Osteoblast (primary cell): ENCODE data around the gene ZMIZ1. TPM values are rescaled to one million over a fixed set of nuclear protein-coding genes. Genes with fewer than 3 reads are reported as not detected.

Experiments
- DNase-seq: peaks from one replicate; pipeline ENCODE4 v3.0.0; 2011; ENCODE audit warnings: low spot score, mixed read lengths; ENCODE audit not compliant: insufficient read length; ENCODE audit errors: missing footprints
- H2AFZ ChIP-seq: 2 replicates; pipeline ENCODE4 v1.6.0; 2011; ENCODE audit warnings: mild to moderate bottlenecking, low read length
- H3K27ac ChIP-seq: 2 replicates; pipeline ENCODE4 v1.5.1; 2011; ENCODE audit warnings: mild to moderate bottlenecking, low read depth, low read length, moderate library complexity
- H3K27me3 ChIP-seq: 2 replicates; pipeline ENCODE4 v1.6.0; 2012; ENCODE audit warnings: mild to moderate bottlenecking, control low read depth, inconsistent platforms, low read length, moderate library complexity; ENCODE audit not compliant: insufficient read depth
- H3K36me3 ChIP-seq: 2 replicates; pipeline ENCODE4 v1.5.1; 2011; ENCODE audit warnings: mild to moderate bottlenecking, low read length, control low read depth, moderate library complexity; ENCODE audit not compliant: insufficient read depth
- H3K4me1 ChIP-seq: 2 replicates; pipeline ENCODE4 v1.5.1; 2011; ENCODE audit warnings: mild to moderate bottlenecking, low read length, control low read depth, moderate library complexity; ENCODE audit not compliant: insufficient read depth
- H3K4me2 ChIP-seq: 2 replicates; pipeline ENCODE4 v1.6.0; 2011; ENCODE audit warnings: mild to moderate bottlenecking, low read length; ENCODE audit not compliant: insufficient read depth
- H3K4me3 ChIP-seq: fragments of 200-600 bp; sonication (generic); 3 replicates; pipeline ENCODE4 v1.5.1; 2012; ENCODE audit warnings: mild to moderate bottlenecking, low read length, inconsistent platforms; ENCODE audit not compliant: insufficient read depth
- H3K79me2 ChIP-seq: 2 replicates; pipeline ENCODE4 v1.6.0; 2012; ENCODE audit warnings: mild to moderate bottlenecking, low read length, control low read depth, inconsistent platforms; ENCODE audit not compliant: insufficient read depth
- H3K9me3 ChIP-seq: 2 replicates; pipeline ENCODE4 v1.5.1; 2011; ENCODE audit warnings: low read depth, low read length, control low read depth
- H4K20me1 ChIP-seq: 2 replicates; pipeline ENCODE4 v1.6.0; 2012; ENCODE audit warnings: mild to moderate bottlenecking, low read length, control low read depth; ENCODE audit not compliant: insufficient read depth
- total RNA-seq: library from RNA; depleted of rRNA; stranded (reverse); fragments of >200 nt; gene quantifications from 2 replicates; pipeline ENCODE4 v1.2.3, GENCODE V29; 2012
- TF ChIP-seq, protein P1 (sequence below): IDR thresholded peaks from 2 replicates; pipeline ENCODE4 v1.5.1; 2011; ENCODE audit warnings: mild to moderate bottlenecking, low read depth, low read length, moderate library complexity; ENCODE audit errors: extremely low read depth

Gene ZMIZ1
- total RNA-seq, 1 donor = 40.9 TPM

DNA sequence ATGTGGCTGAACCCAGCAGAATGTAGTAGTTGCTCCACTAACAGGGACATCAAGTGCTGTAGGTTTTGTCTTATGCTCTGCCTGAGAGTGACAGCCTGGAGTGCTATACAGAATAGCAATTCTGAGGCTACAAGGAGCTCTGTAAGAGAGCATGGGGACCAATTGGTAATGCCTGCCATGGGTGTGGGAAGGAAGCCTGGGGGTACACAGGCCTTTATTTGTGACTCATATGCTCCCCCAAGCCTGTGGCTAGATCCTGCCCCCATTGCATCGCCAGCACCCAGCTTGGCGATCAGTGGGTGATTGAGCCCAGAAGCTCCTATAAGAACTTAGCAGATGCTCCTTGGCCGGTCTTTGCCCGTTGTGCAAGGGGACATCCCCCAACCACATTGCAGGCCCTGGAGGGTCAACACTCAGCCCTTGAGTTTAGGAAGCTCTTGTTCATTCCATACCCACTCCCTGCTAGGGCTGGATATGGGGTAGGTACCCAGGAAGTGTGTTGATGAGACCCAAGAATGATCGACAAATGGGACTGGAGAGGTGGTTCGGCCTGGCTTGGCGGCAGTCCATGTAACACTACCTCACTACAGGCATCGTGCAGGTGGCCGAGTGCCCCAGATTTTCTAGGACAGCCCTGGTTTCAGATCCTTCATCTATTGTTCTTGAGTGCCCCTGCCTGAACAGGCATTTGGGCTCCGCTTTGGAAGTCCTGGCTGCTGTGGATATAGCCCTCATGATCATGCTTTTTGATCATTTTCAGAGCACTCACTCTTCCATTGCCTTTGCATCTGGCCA is 37.7 kb downstream of the ZMIZ1 start:
- no peaks in the 10 kb centered on the region for H3K9me3 ChIP-seq
- H2AFZ ChIP-seq = no peak overlapping the region
- H3K4me2 ChIP-seq = no peak overlapping the region
- H3K4me1 ChIP-seq = peaks cover 46% of the 10 kb centered on the region
- peaks cover 94% of the 10 kb centered on the region for H4K20me1 ChIP-seq
- H3K4me3 ChIP-seq = no peak overlapping the region
- peaks cover 6% of the 10 kb centered on the region for H3K36me3 ChIP-seq
- no peak overlapping the region for H3K27ac ChIP-seq
- H3K27me3 ChIP-seq = no peaks in the 10 kb centered on the region
- TF ChIP-seq, protein P1, sequence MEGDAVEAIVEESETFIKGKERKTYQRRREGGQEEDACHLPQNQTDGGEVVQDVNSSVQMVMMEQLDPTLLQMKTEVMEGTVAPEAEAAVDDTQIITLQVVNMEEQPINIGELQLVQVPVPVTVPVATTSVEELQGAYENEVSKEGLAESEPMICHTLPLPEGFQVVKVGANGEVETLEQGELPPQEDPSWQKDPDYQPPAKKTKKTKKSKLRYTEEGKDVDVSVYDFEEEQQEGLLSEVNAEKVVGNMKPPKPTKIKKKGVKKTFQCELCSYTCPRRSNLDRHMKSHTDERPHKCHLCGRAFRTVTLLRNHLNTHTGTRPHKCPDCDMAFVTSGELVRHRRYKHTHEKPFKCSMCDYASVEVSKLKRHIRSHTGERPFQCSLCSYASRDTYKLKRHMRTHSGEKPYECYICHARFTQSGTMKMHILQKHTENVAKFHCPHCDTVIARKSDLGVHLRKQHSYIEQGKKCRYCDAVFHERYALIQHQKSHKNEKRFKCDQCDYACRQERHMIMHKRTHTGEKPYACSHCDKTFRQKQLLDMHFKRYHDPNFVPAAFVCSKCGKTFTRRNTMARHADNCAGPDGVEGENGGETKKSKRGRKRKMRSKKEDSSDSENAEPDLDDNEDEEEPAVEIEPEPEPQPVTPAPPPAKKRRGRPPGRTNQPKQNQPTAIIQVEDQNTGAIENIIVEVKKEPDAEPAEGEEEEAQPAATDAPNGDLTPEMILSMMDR = no peak
- DNase-seq = no peak
- H3K79me2 ChIP-seq = peaks cover 99% of the 10 kb centered on the region

DNA sequence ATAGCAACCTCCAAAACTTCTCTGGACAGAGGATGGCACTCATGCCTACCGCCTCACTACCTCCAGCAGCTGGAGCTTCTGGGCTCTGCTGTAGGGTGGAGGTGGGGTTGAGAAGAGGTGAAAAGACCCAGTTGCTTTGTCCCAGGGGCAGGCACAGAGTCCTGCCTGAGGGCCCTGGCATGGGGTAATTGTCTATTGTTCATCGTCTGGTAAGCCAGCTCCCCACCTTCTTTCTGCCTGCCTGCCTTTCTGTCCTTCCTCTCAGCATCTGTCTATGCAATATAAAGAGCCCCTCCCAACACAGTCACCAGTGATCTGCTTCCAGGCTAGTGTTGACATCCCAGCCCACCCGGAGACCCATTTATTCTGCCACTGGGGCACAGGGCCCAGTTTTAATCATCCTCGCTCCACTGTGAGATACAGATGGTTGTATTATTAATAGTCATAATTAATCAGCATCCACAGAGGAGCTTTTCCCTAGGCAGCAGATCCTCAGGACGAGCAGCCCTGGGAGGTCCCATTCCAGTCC is 39.0 kb downstream of the ZMIZ1 start:
- H3K36me3 ChIP-seq = peaks cover 6% of the 10 kb centered on the region
- H3K4me3 ChIP-seq = no peak overlapping the region
- H3K4me1 ChIP-seq = peaks cover 46% of the 10 kb centered on the region
- no peaks in the 10 kb centered on the region for H3K9me3 ChIP-seq
- no peak for DNase-seq
- H4K20me1 ChIP-seq = peaks cover 94% of the 10 kb centered on the region
- H3K27ac ChIP-seq = no peak overlapping the region
- peaks cover 99% of the 10 kb centered on the region for H3K79me2 ChIP-seq
- TF ChIP-seq, protein P1 = no peak
- H3K4me2 ChIP-seq = no peak overlapping the region
- H3K27me3 ChIP-seq = no peaks in the 10 kb centered on the region
- H2AFZ ChIP-seq = no peak overlapping the region

DNA sequence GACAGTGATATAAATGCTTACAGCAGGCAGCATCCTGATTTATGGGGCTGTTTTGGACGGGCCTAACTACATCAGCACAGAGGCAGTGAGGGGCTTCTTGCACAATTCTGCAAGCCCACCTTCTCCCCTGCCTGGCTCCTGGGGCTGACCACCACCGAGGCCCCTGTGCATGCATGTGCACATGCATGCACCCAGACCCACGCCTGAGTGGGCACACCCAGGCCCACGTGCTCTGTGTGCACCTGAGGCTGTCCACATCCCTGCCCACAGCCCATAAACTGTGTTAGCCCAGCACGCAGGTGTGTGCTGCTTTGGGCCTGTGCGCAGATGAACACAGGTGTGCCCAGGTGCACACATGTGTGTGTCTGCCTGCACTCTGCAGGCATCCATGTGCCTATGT is 40.0 kb downstream of the ZMIZ1 start:
- H3K27ac ChIP-seq = no peak overlapping the region
- no peak overlapping the region for H3K4me3 ChIP-seq
- TF ChIP-seq, protein P1 = no peak
- no peak overlapping the region for H2AFZ ChIP-seq
- no peaks in the 10 kb centered on the region for H3K9me3 ChIP-seq
- H4K20me1 ChIP-seq = peaks cover 97% of the 10 kb centered on the region
- peaks cover 98% of the 10 kb centered on the region for H3K79me2 ChIP-seq
- peaks cover 6% of the 10 kb centered on the region for H3K36me3 ChIP-seq
- no peak overlapping the region for H3K4me2 ChIP-seq
- no peaks in the 10 kb centered on the region for H3K27me3 ChIP-seq
- H3K4me1 ChIP-seq = peaks cover 46% of the 10 kb centered on the region
- no peak for DNase-seq

DNA sequence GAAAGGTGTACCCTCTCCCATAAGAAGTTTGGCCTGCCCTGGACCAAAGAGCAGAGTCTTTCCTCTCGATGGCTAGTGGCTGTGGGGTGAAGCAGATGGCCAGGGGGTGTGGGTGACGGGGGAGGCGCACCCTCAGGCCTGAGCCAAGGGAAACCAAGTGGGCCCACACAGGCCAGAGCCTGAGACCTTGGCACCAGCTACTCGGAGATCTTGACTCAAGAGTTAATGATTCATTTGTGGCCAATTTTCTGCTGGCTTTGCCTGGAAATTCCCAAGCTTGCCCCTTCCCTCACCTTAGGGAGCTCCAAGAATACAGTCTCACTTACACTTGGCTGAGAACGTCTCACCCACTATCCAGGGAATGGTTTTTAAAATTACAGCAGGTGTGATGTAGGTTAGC is 42.7 kb downstream of the ZMIZ1 start:
- H3K27ac ChIP-seq = peak overlapping the region; percentile 93

More for the DNA sequence above, 42.7 kb downstream of the ZMIZ1 start:
- H3K4me1 ChIP-seq = peaks cover 58% of the 10 kb centered on the region
- peaks cover 94% of the 10 kb centered on the region for H4K20me1 ChIP-seq
- peaks cover 14% of the 10 kb centered on the region for H3K36me3 ChIP-seq
- H2AFZ ChIP-seq = no peak overlapping the region
- H3K4me2 ChIP-seq = peak overlapping the region; percentile 4
- no peak overlapping the region for H3K4me3 ChIP-seq
- H3K79me2 ChIP-seq = peaks cover 98% of the 10 kb centered on the region
- no peaks in the 10 kb centered on the region for H3K9me3 ChIP-seq
- no peaks in the 10 kb centered on the region for H3K27me3 ChIP-seq
- peak; percentile 96 for DNase-seq
- TF ChIP-seq, protein P1 = no peak
